K562 (cell line): Measurements from ENCODE around the gene TSGA10. TPM values are rescaled to one million over a fixed set of nuclear protein-coding genes. Genes with fewer than 3 reads are reported as not detected.

ENCODE experiments used
- CUX1 ChIP-seq: fragments of 200-800 bp; sonication (Bioruptor generic); IDR thresholded peaks from 2 replicates; pipeline ENCODE4 v1.6.1; 2016; ENCODE audit warnings: missing genetic modification characterization, missing compliant biosample characterization
- HLTF ChIP-seq: fragments of 450-650 bp; IDR thresholded peaks from 2 replicates; pipeline ENCODE4 v1.6.1; 2016
- KAT7 ChIP-seq: sonication (generic); formaldehyde crosslinking; IDR thresholded peaks from 2 replicates; pipeline ENCODE4 v1.8.0; 2022; ENCODE audit warnings: missing genetic modification reagents, mild to moderate bottlenecking, borderline replicate concordance
- MECOM ChIP-seq: fragments of 250-450 bp; sonication (Bioruptor Pico); IDR thresholded peaks from 2 replicates; pipeline ENCODE4 v1.8.0; 2022; ENCODE audit warnings: inconsistent platforms
- NR0B1 ChIP-seq: fragments of 450-650 bp; IDR thresholded peaks from one replicate; pipeline ENCODE4 v1.6.1; 2018; ENCODE audit warnings: mild to moderate bottlenecking, moderate library complexity; ENCODE audit not compliant: partially characterized antibody
- NR4A1 ChIP-seq, 2 experiments: fragments of 250-450 bp in 1 of 2; fragments of 450-650 bp in 1 of 2; sonication (Bioruptor Pico) in 1 of 2; IDR thresholded peaks; 2 replicates each; pipeline versions ENCODE4 v1.4.0 to v1.6.1; 2016 to 2020; ENCODE audit warnings: mild to moderate bottlenecking in 2 of 2, missing compliant biosample characterization in 1 of 2, missing genetic modification characterization in 1 of 2, moderate library complexity in 1 of 2
- PHTF2 ChIP-seq: fragments of 250-450 bp; sonication (Bioruptor Pico); IDR thresholded peaks from 2 replicates; pipeline ENCODE4 v1.5.0; 2021; ENCODE audit warnings: mild to moderate bottlenecking
- SMAD1 ChIP-seq: fragments of 150-350 bp; IDR thresholded peaks from 2 replicates; pipeline ENCODE4 v1.6.1; 2014; ENCODE audit warnings: low read length, low read depth; ENCODE audit not compliant: partially characterized antibody
- SOX6 ChIP-seq: fragments of 450-650 bp; IDR thresholded peaks from 2 replicates; pipeline ENCODE4 v1.6.1; 2014; ENCODE audit warnings: mild to moderate bottlenecking
- ZNF124 ChIP-seq: sonication (generic); formaldehyde crosslinking; IDR thresholded peaks from 2 replicates; pipeline ENCODE4 v1.8.1; 2022; ENCODE audit warnings: missing genetic modification reagents
- ZNF140 ChIP-seq: fragments of 250-450 bp; sonication (Bioruptor Pico); IDR thresholded peaks from 2 replicates; pipeline ENCODE4 v1.8.0; 2021; ENCODE audit warnings: moderate library complexity, mild to moderate bottlenecking, inconsistent platforms
- ZNF282 ChIP-seq: sonication (generic); formaldehyde crosslinking; IDR thresholded peaks from 2 replicates; pipeline ENCODE4 v1.8.1; 2023; ENCODE audit warnings: missing genetic modification reagents
- ZNF311 ChIP-seq: fragments of 250-450 bp; sonication (Bioruptor Pico); IDR thresholded peaks from 2 replicates; pipeline ENCODE4 v1.4.0; 2020; ENCODE audit warnings: mild to moderate bottlenecking, moderate library complexity
- ZNF408 ChIP-seq: fragments of 250-450 bp; sonication (Bioruptor Pico); IDR thresholded peaks from 2 replicates; pipeline ENCODE4 v1.4.0; 2020; ENCODE audit warnings: low read depth, mild to moderate bottlenecking, moderate library complexity
- ZNF41 ChIP-seq: fragments of 250-450 bp; sonication (Bioruptor Pico); conservative IDR thresholded peaks from 2 replicates; pipeline ENCODE4 v1.4.0; 2020; ENCODE audit warnings: mild to moderate bottlenecking
- polyA plus RNA-seq, 8 experiments: library from polyadenylated mRNA; depleted of rRNA in 4 of 8; stranded (reverse) in 5 of 8; unstranded in 3 of 8; fragments of >200 nt; fragmentation: Nextera tagmentation in 2 of 8; fragmentation: Illumina TruSeq in 1 of 8; extraction: Ambion mirVana in 2 of 8; extraction: Trizol in 1 of 8; gene quantifications; 2 replicates each; pipeline versions ENCODE4 v1.2.1 to v1.2.3, GENCODE V29; 2011 to 2014; ENCODE audit warnings: inconsistent platforms in 1 of 8, missing spikeins in 1 of 8
- total RNA-seq, 7 experiments: library from RNA; depleted of rRNA in 6 of 7; stranded (reverse); fragments of >200 nt in 6 of 7; fragmentation: Illumina TruSeq in 2 of 7; extraction: Trizol in 2 of 7; gene quantifications; 2 replicates each; pipeline versions ENCODE4 v1.2.1 to v1.2.3, GENCODE V29; 2011 to 2021; ENCODE audit warnings: low replicate concordance in 1 of 7
- TF ChIP-seq, protein P1 (sequence below), 3 experiments: fragments of 200-800 bp in 1 of 3; fragments of 250-450 bp in 1 of 3; fragments of 450-650 bp in 1 of 3; sonication (Bioruptor Pico) in 1 of 3; sonication (Bioruptor generic) in 1 of 3; formaldehyde crosslinking in 1 of 3; IDR thresholded peaks; 2 replicates each; pipeline versions ENCODE4 v1.6.1 to v1.8.0; 2016 to 2022; ENCODE audit warnings: mild to moderate bottlenecking in 2 of 3, missing genetic modification characterization in 2 of 3, missing compliant biosample characterization in 1 of 3, moderate library complexity in 1 of 3

TSGA10 gene
- total and polyA plus RNA-seq, 9 of the 15 experiments (the other 6 are each of a cell fraction or from before 2014, with no cell fraction given), result 2.1 to 11.3 (median 3.2) TPM

GRCh38 chr2:99154643-99155536, at the start of gene TSGA10, which contains the start of gene LIPT1 (continued):
- TF ChIP-seq CUX1 (CRISPR knock-in tag) (no peak), ZNF408 (CRISPR knock-in tag) (no peak), ZNF124 (CRISPR knock-in tag) (no peak), ZNF282 (CRISPR knock-in tag) (no peak), SOX6 (no peak; the same call in 1 of the 2 replicates), NR4A1 (CRISPR knock-in tag; IDR thresholded peaks at IDR 0.05) (no peak), NR4A1 (tag; IDR thresholded peaks at IDR 0.05) (0 out of 2 replicates have a peak, but pooled peaks have one; percentile 19), ZNF41 (CRISPR knock-in tag) (no peak), MECOM (CRISPR knock-in tag) (no peak), NR0B1 (no peak), KAT7 (CRISPR knock-in tag) (0 out of 2 replicates have a peak, but pooled peaks have one; percentile 36), ZNF311 (CRISPR knock-in tag) (no peak), ZNF140 (CRISPR knock-in tag) (no peak), SMAD1 (peak; percentile 71), HLTF (no peak), PHTF2 (CRISPR knock-in tag) (no peak; the same call in 1 of the 2 replicates)
- TF ChIP-seq, protein P1, sequence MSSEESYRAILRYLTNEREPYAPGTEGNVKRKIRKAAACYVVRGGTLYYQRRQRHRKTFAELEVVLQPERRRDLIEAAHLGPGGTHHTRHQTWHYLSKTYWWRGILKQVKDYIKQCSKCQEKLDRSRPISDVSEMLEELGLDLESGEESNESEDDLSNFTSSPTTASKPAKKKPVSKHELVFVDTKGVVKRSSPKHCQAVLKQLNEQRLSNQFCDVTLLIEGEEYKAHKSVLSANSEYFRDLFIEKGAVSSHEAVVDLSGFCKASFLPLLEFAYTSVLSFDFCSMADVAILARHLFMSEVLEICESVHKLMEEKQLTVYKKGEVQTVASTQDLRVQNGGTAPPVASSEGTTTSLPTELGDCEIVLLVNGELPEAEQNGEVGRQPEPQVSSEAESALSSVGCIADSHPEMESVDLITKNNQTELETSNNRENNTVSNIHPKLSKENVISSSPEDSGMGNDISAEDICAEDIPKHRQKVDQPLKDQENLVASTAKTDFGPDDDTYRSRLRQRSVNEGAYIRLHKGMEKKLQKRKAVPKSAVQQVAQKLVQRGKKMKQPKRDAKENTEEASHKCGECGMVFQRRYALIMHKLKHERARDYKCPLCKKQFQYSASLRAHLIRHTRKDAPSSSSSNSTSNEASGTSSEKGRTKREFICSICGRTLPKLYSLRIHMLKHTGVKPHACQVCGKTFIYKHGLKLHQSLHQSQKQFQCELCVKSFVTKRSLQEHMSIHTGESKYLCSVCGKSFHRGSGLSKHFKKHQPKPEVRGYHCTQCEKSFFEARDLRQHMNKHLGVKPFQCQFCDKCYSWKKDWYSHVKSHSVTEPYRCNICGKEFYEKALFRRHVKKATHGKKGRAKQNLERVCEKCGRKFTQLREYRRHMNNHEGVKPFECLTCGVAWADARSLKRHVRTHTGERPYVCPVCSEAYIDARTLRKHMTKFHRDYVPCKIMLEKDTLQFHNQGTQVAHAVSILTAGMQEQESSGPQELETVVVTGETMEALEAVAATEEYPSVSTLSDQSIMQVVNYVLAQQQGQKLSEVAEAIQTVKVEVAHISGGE (CRISPR knock-in tag; IDR thresholded peaks at IDR 0.05), result peak; percentile 45 to 93 (median 61); a peak in 4 of 6 replicates
